HG03196 (cell line): Measurements from ENCODE around the gene C7orf57.
"Not testable (repeated sequence)": the region's sequence is repeated elsewhere in the genome, so short reads cannot be mapped to it uniquely, and the experiment has no call there.

Source experiments
- ATAC-seq: cut with Tn5 transposase; IDR thresholded peaks from one replicate; pipeline ENCODE4 v1.9.1; 2021; ENCODE audit not compliant: unreplicated experiment

Gene C7orf57

GRCh38 chr7:48035301-48035966, at the start of gene C7orf57:
Gene C7orf57 (plus strand): TSS chr7:48035543. CDS start chr7:48036309, 766 bp downstream.
- peak; percentile 99 for ATAC-seq

DNA sequence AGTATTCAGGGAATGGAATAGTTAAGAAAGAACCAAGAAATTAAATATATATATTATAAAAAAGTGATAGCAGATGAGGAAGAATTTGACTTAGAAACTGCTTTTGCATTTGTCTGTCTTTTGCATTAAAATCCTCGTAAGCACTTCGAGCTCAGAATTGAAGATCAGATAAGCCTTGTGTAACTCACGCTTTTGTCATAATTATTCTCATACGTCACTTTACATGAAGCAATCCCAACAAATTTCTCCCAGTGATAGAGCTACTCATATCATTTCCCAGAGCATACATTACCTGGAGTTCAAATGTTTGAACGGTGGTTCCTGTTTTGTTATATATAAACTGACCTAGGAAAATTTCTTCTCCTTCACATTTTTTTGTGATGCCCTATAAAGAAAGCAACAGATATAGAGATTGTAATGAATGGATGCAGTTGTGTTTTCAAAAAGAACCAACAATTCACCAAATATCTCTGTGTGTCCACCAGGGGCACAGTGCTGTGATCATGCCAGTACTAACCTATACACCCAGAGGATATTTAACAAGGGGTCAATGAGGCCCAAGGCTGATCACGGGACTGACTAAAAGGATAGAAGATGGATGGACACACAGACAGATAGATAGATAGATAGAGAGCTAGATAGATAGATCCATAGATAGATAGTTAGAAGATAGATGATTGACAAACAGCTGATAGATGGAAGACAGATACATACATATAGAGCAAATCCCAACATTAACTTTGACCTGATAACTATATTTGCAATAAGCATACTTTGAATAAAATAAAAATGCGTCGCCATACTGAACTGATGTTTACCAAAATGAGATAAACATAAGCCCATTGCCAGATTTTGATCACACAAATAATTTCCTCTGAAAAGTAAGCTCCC, 46.6 kb upstream of the C7orf57 start:
- no peak for ATAC-seq

GRCh38 chr7:47989607-47990400, 45.5 kb upstream of the C7orf57 start:
- not testable (repeated sequence) for ATAC-seq

DNA sequence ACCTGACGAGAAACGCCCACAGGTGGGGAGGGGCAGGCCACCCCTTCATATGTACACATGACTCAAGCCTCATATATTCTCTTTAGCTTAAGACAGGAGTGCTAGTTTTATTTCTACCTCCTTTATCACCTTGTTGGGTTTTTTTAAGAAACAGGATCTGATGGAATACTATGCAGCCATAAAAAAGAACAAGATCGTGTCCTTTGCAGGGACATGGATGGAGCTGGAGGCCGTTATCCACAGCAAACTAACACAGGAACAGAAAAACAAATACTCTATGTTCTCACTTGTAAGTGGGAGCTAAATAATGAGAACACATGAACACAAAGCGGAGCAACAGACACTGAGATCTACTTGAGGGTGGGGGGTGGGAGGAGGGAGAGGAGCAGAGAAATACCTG, 44.8 kb upstream of the C7orf57 start:
- ATAC-seq = no peak

GRCh38 chr7:47991270-47991669, 44.1 kb upstream of the C7orf57 start:
- no peak for ATAC-seq

DNA sequence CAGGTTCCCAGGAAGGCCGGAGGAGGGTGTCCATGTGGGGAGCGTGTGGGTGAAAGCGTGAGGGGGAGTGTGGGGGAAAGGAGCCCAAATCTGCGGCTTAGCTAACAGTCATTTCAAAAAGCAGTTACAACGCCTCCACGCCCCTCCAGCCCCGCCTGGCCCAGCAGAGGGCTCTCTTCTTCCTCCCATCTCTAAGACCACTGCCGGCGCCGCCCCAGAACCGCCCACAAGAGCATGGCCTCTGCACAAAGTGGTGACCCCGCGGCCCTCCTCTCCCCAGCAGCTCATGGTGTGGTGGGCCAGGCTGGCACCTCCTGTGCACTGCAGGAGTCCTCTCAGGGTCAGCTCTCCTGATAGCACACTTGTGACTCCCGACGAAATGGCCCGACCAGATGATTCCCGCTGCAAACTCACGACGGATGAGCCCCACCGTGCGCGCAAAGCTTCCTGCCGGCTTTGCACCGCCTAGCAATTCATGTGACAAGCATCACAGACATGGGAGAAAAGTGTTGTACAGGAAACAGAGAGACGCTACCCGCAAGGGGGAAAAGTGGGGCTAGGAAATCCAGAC, 43.5 kb upstream of the C7orf57 start:
- ATAC-seq = peak; percentile 99

GRCh38 chr7:47992446-47992845, 42.9 kb upstream of the C7orf57 start:
- no peak for ATAC-seq

DNA sequence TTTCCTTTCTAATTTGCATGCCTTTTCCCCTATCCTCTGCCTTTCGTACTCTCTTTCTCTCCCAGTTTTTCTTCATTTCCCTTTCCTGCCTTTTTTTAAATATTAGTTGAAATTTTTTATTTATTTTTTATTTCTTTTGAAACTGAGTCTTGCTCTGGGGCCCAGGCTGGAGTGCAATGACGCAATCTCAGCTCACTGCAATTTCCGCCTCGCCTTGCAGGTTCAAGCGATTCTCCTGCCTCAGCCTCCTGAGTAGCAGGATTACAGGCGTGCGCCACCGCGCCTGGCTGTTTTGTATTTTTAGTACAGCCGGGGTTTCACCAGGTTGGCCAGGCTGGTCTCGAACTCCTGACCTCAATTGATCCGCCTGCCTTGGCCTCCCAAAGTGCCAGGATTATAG, 35.9 kb upstream of the C7orf57 start:
- no peak for ATAC-seq

GRCh38 chr7:48000164-48000563, 35.2 kb upstream of the C7orf57 start:
- ATAC-seq = not testable (repeated sequence)

DNA sequence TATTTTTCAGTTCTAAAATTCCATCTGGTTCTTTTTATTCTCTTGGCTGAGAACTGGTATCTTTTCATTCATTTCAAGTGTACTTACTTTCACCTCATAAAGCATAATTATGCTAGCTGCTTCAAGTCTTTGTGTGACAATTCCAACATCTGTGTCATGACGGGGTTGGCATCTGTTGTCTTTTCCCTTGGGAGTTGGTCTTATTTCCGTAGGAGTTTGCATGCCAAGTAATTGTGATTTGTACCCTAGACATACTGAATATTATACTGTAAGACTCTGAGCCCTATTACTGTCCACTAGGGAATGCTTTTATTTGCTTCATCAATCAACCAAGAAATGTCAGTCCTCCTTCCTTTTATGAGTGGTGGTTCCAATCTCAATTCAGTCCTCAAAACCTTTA, 31.3 kb upstream of the C7orf57 start:
- no peak for ATAC-seq

GRCh38 chr7:48004638-48005037, 30.7 kb upstream of the C7orf57 start:
- no peak for ATAC-seq

DNA sequence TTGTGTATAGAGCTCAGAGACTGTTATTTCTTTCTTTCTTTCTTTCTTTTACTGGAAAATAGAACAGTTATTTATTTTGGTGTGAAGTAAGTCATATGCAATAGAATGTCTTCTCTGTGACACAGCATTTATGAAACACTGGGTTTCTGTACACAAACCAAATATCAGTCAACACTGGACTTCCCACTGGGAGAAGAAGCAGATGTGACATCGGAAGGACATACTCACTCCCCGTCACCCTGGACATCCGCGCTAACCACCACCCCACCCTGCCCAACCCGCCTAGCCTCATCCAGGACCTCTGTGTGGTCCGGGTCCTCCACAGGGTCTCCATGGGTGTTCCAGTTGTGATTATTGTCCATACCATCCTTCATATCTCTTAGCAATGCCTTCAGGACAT, 28.5 kb upstream of the C7orf57 start:
- no peak for ATAC-seq

- ATAC-seq = no peak
Observed at GRCh38 chr7:48009257-48009656, 26.1 kb upstream of the C7orf57 start.

GRCh38 chr7:48009954-48010353, 25.4 kb upstream of the C7orf57 start:
- ATAC-seq = no peak

DNA sequence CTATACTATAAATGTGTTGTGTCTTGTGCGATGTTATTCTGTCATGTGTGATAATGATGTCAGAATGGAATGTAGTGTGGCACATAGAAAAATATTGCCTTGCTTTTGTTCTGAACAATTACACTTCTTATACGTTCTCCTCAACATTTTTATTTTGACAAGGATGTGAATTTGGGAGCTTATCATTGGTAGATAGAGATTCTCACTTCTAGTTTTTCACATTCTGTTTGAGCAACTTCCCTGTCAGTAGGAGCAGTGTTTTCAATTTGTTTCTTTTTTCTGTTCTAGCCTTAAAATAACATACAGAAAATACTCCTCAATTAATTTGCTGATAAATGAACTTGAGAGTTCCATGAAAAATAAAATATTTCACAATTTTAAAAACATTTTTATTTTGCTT, 24.0 kb upstream of the C7orf57 start:
- ATAC-seq = no peak

DNA sequence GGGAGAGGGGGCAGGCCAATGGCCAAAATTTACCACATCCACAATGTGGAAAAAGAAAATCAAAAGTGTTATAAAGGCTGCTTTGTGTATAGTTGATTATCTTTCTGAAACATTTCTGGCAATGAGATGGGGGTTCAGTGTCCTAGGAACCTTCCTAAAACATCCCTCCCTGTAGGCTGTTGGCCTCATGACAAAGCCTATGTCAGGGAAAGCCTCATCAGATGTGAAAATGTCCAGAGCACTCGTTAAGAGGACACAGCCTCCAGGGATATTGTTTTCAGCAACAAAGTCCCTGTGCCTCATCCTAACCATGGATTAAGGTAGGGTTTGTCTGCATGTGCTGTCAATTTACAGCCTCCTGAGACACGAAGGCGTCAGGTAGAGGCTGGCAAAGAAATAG, 23.4 kb upstream of the C7orf57 start:
- no peak for ATAC-seq

DNA sequence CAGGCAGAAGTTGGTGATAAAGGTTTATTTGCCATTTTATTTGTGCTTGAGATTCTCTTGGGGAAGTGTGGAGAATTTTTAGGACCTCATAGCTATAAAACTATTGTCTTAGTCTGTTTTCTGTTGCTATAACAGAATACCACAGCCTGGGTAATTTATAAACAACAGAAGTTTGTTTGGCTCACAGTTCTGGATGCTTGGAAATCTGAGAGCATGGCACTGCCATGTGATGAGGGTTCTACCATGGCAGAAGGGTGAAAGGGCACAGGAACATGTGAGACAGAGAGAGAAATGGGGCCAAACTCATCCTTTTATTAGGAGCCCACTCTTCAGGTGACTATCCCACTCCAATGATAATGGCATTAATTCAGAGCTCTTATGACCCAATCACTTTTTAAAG, 18.7 kb upstream of the C7orf57 start:
- ATAC-seq = no peak

GRCh38 chr7:48017674-48018073, 17.7 kb upstream of the C7orf57 start:
- ATAC-seq = no peak

DNA sequence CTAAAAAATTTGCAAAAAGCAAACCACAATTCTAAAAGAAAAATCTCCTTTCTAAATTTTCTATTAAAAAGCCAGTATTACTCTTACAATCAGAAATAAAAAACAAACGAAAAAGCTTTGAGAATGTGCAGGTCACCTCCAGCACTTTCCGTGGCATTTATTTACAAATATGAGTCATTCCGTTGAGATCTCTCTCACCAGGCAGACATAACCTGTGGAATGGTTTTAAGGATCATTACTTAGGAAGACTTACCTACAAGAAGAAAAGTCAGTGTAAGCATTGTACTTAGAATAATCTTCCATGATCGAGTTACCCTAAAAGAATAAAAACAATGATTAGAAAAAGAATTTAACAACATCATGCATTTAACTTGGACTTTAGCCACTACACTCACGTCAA, 9.7 kb upstream of the C7orf57 start:
- no peak for ATAC-seq

GRCh38 chr7:48028938-48029337, 6.4 kb upstream of the C7orf57 start, which contains the start of gene SUN3:
Gene SUN3 (minus strand): TSS chr7:48029107. CDS start chr7:48028938, 169 bp downstream.
- no peak for ATAC-seq

DNA sequence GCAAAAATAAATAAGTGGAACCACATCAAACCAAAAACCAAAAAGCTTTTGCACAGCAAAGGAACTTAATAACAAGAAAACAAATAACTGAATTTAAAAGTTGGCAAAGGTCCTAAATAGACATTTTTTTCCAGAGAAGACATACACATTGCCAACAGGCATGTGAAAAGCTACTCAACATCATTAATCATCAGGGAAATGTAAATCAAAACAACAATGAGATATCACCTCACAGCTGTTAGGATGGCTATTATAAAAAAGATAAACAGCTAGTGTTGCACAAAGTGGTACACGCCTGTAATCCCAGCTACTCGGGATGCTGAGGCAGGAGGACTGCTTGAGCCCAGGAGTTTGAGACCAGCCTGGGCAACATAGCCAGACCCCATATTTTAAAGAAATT, 4.2 kb upstream of the C7orf57 start:
- no peak for ATAC-seq
